ENCODE results near the gene OSBPL8.

GRCh38 chr12:76555231-76555767 is 4.3 kb downstream of the OSBPL8 start:
- TF ChIP-seq POLR2A (IDR thresholded peaks at IDR 0.05) (no peak), EP300 (IDR thresholded peaks at IDR 0.05) (no peak), POLR2AphosphoS5 (IDR thresholded peaks at IDR 0.05) (no peak)
- TF ChIP-seq, protein P1, sequence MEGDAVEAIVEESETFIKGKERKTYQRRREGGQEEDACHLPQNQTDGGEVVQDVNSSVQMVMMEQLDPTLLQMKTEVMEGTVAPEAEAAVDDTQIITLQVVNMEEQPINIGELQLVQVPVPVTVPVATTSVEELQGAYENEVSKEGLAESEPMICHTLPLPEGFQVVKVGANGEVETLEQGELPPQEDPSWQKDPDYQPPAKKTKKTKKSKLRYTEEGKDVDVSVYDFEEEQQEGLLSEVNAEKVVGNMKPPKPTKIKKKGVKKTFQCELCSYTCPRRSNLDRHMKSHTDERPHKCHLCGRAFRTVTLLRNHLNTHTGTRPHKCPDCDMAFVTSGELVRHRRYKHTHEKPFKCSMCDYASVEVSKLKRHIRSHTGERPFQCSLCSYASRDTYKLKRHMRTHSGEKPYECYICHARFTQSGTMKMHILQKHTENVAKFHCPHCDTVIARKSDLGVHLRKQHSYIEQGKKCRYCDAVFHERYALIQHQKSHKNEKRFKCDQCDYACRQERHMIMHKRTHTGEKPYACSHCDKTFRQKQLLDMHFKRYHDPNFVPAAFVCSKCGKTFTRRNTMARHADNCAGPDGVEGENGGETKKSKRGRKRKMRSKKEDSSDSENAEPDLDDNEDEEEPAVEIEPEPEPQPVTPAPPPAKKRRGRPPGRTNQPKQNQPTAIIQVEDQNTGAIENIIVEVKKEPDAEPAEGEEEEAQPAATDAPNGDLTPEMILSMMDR (IDR thresholded peaks at IDR 0.05) = no peak
